Common myeloid progenitor, CD34-positive (primary cell): ENCODE data around the gene USP48.

Experiments
- CTCF ChIA-PET: fragments of 350-600 bp; sonication (Branson Sonifier 250); formaldehyde crosslinking; loops from one replicate; lab custom pipeline; 2021; ENCODE audit warnings: antibody characterized with exemption; lab: Charles Lee
- POLR2A ChIA-PET: fragments of 350-600 bp; sonication (Branson Sonifier 250); formaldehyde crosslinking; loops from one replicate; lab custom pipeline; 2021; ENCODE audit warnings: antibody characterized with exemption; lab: Charles Lee
- DNase-seq, 3 donors: peaks; one replicate each; pipeline versions ENCODE4 v3.0.0 to v3.0.0-alpha.2; 2013
- H3K27ac ChIP-seq, 2 experiments: 1 replicate in 1 of 2; 2 replicates in 1 of 2; pipeline ENCODE4 v1.7.0; 2013; ENCODE audit warnings: inconsistent platforms in 2 of 2, low read length in 2 of 2, mild to moderate bottlenecking in 2 of 2, low read depth in 1 of 2, moderate library complexity in 1 of 2; ENCODE audit not compliant: severe bottlenecking in 2 of 2, insufficient read depth in 1 of 2, poor library complexity in 1 of 2
- H3K27me3 ChIP-seq, 5 experiments: replicated peaks in 2 of 5; 1 replicate in 3 of 5; 2 replicates in 2 of 5; pipeline versions ENCODE4 v1.6.1 to v1.7.0; 2013; ENCODE audit warnings: low read length in 4 of 5, mild to moderate bottlenecking in 2 of 5, moderate library complexity in 2 of 5, inconsistent platforms in 1 of 5; ENCODE audit not compliant: insufficient read depth in 5 of 5, control insufficient read depth in 4 of 5
- H3K36me3 ChIP-seq, 4 experiments: 1 replicate in 2 of 4; 2 replicates in 2 of 4; pipeline versions ENCODE4 v1.6.1 to v1.7.0; 2013; ENCODE audit warnings: low read length in 3 of 4, control low read depth in 1 of 4, mild to moderate bottlenecking in 1 of 4; ENCODE audit not compliant: control insufficient read depth in 4 of 4, insufficient read depth in 4 of 4
- H3K4me1 ChIP-seq, 4 experiments: 1 replicate in 3 of 4; 2 replicates in 1 of 4; pipeline versions ENCODE4 v1.6.1 to v1.7.1; 2013; ENCODE audit warnings: low read length in 3 of 4, mild to moderate bottlenecking in 3 of 4, control low read depth in 1 of 4, inconsistent platforms in 1 of 4, moderate library complexity in 1 of 4; ENCODE audit not compliant: control insufficient read depth in 4 of 4, insufficient read depth in 4 of 4; ENCODE audit errors: control extremely low read depth in 1 of 4
- H3K4me3 ChIP-seq, 7 experiments: 1 replicate in 4 of 7; 2 replicates in 3 of 7; pipeline versions ENCODE4 v1.5.1 to v1.7.0; 2013; ENCODE audit warnings: mild to moderate bottlenecking in 7 of 7, low read length in 6 of 7, moderate library complexity in 6 of 7, inconsistent platforms in 2 of 7, low read depth in 2 of 7, control low read depth in 1 of 7; ENCODE audit not compliant: insufficient read depth in 4 of 7, control insufficient read depth in 1 of 7; ENCODE audit errors: extremely low read depth in 1 of 7
- H3K9me3 ChIP-seq, 5 experiments: 1 replicate in 4 of 5; 2 replicates in 1 of 5; pipeline versions ENCODE4 v1.6.1 to v1.7.1; 2013; ENCODE audit warnings: low read length in 4 of 5, mild to moderate bottlenecking in 2 of 5, inconsistent platforms in 1 of 5, low read depth in 1 of 5, moderate library complexity in 1 of 5; ENCODE audit not compliant: control insufficient read depth in 4 of 5, insufficient read depth in 2 of 5; ENCODE audit errors: control extremely low read depth in 1 of 5
- WGBS: methylation state at CpG from one replicate; pipeline ENCODE4 v1.1.5; 2013; ENCODE audit not compliant: insufficient coverage; 5-methylcytosine and 5-hydroxymethylcytosine counted together

Gene USP48

DNA sequence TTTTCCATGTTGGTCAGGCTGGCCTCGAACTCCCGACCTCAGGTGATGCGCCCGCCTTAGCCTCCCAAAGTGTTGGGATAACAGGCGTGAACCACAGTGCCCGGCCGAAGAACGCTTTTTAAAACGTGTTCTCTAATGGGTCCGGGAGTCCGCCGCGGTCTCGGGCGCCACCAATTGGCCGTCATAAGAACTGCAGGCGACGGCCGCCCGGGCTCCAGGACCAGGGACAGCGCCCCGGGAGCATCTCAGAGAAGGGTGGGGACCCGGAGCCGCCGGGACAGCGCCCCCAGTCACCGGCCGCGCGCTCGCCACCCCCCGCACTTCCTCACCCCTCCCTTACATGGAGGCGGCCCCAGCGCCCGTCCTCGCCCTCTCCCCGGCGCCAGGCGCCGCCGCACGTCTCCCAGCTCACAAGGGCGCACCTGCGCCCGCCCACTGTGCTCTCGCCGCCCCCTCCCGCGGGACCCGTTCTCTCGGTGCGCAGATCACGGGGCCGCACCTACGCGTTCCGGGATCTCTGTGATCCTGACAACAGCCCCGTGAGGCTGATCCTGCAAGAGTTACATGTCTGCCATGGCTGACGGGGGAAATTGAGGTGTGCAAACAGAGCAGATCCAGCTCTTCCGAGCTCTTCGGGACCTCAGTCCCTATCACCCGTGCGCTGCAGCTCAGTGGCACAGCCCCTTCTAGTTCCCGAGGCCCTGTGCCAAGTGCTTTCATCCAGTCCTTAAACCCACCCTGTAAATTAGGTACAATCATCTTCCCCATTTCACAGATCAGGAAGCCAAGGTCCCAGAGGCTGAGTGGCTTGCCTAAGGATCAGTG lies 123.6 kb downstream of the USP48 start:
- H3K27me3 ChIP-seq = peaks cover 0 to 15% (median 9%) of the 10 kb centered on the region in 5 experiments
- ChIA-PET CTCF (interaction anchor here (1.0 to 3.2 kb wide), 7 partner anchors 9 to 289 kb away, joined by 3 to 16 read pairs (median 4); no protein-coding TSS in a partner anchor), POLR2A (interaction anchor here (0.6 to 0.7 kb wide), 2 partner anchors 73 to 124 kb away, joined by 3 to 4 read pairs; partner anchors contain the start of gene USP48)
- no peak overlapping the region for H3K27ac ChIP-seq
- peak; percentile 74 to 90 (median 85) for DNase-seq
- H3K4me3 ChIP-seq = peak overlapping the region in 4 of 7 experiments; percentile 19 to 45 (median 42)
- H3K9me3 ChIP-seq = no peaks in the 10 kb centered on the region
- WGBS = under 1% methylated on average over 39 of the region's 64 CpGs
- H3K36me3 ChIP-seq = no peaks in the 10 kb centered on the region
- peaks cover 0 to 13% (median 11%) of the 10 kb centered on the region in 4 experiments for H3K4me1 ChIP-seq

DNA sequence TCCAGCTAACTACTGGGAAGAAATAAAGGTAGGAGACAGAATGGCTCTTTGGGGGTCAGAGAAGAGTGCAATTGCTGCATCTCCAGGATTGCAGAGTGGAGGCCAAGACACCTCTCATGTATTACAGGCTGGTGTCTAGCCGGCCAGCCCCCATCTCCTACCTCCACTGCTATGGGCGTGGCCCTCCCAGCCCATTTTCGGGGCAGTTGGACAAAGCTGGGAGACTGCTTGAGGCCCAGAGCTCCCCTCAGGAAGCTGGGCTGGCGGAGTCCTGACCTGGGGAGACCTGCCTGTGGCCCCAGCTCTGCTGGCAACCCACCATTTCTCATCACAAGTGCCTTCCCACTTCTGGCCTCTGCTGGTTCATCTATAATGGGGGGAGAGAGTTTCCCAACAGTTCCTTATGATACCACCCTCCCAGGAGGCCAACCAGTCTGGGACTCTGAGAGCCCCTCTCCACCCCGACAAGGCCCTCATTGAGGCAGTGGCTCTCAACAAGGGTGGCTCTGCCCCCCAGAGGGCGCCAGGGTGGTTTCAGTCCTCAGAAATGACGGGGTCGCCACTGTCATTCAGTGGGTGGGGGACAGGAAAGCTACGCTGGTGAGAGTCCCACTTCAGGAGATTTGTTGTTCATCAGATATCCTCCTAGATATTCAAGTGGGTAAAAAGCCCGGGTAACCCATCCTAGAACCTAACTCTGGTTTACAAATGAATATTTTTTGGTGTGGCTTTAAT lies 125.3 kb downstream of the USP48 start:
- H3K27ac ChIP-seq = no peak overlapping the region
- WGBS = 63% methylated on average over 9 of the region's 10 CpGs
- H3K4me3 ChIP-seq = no peak overlapping the region
- no peak for DNase-seq
- peaks cover 3 to 27% (median 16%) of the 10 kb centered on the region in 5 experiments for H3K27me3 ChIP-seq
- H3K4me1 ChIP-seq = peaks cover 0 to 5% (median 4%) of the 10 kb centered on the region in 4 experiments
- H3K36me3 ChIP-seq = no peaks in the 10 kb centered on the region
- H3K9me3 ChIP-seq = no peaks in the 10 kb centered on the region
- CTCF ChIA-PET = interaction anchor here (0.8 to 3.2 kb wide), 10 partner anchors 11 to 366 kb away, joined by 3 to 16 read pairs (median 3); no protein-coding TSS in a partner anchor
- POLR2A ChIA-PET = no interaction called here

GRCh38 chr1:21655748-21656147 lies 127.2 kb downstream of the USP48 start:
- Histone ChIP-seq H3K36me3 (no peaks in the 10 kb centered on the region), H3K27me3 (peaks cover 3 to 43% (median 29%) of the 10 kb centered on the region in 5 experiments), H3K27ac (no peak overlapping the region), H3K4me3 (no peak overlapping the region), H3K4me1 (peaks cover 0 to 13% (median 11%) of the 10 kb centered on the region in 4 experiments), H3K9me3 (no peaks in the 10 kb centered on the region)
- CTCF ChIA-PET = interaction anchor here (1.9 kb wide), 1 partner anchor 144 kb away, joined by 4 read pairs; no protein-coding TSS in a partner anchor
- 50% methylated on average over 3 of the region's 4 CpGs for WGBS
- no peak for DNase-seq
- POLR2A ChIA-PET = no interaction called here

- Histone ChIP-seq H3K9me3 (no peaks in the 10 kb centered on the region), H3K27me3 (peaks cover 3 to 44% (median 30%) of the 10 kb centered on the region in 5 experiments), H3K4me3 (no peak overlapping the region), H3K27ac (no peak overlapping the region), H3K36me3 (no peaks in the 10 kb centered on the region), H3K4me1 (peaks cover 0 to 13% (median 11%) of the 10 kb centered on the region in 4 experiments)
- ChIA-PET CTCF (interaction anchor here (1.9 kb wide), 1 partner anchor 144 kb away, joined by 4 read pairs; no protein-coding TSS in a partner anchor), POLR2A (no interaction called here)
- 88% methylated on average over 3 of the region's 4 CpGs for WGBS
- no peak for DNase-seq
These were observed 127.7 kb downstream of the USP48 start for GRCh38 chr1:21655259-21655658.

GRCh38 chr1:21654209-21654608 lies 128.7 kb downstream of the USP48 start:
- H3K36me3 ChIP-seq = no peaks in the 10 kb centered on the region
- 93% methylated on average over 6 of the region's 6 CpGs for WGBS
- no peak overlapping the region for H3K4me3 ChIP-seq
- no peak overlapping the region for H3K27ac ChIP-seq
- POLR2A ChIA-PET = no interaction called here
- DNase-seq = no peak
- H3K4me1 ChIP-seq = peaks cover 0 to 9% (median 7%) of the 10 kb centered on the region in 4 experiments
- H3K9me3 ChIP-seq = no peaks in the 10 kb centered on the region
- CTCF ChIA-PET = no interaction called here
- peaks cover 3 to 46% (median 26%) of the 10 kb centered on the region in 5 experiments for H3K27me3 ChIP-seq

DNA sequence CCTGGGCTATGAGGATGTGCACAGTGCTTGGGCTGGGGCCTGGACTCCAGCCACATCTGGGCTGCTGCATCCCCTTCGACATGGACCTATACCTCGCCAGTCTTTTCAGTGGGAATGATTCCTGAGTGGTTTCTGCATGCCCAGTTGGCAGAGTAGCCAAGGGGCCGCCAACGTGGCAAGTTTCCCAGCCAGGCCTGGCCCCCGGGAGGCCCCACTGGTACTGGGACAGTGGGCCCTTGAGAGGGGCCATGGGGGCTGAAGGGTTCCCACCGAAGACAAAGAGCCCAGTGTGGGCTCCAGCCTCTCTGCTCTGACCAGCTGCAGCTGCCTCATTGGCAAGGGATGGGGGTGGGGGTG lies 129.2 kb downstream of the USP48 start:
- DNase-seq = no peak
- CTCF ChIA-PET = no interaction called here
- H3K27me3 ChIP-seq = peaks cover 3 to 51% (median 26%) of the 10 kb centered on the region in 5 experiments

More for the DNA sequence above, 129.2 kb downstream of the USP48 start:
- Histone ChIP-seq H3K4me1 (peaks cover 0 to 11% (median 9%) of the 10 kb centered on the region in 4 experiments), H3K4me3 (no peak overlapping the region), H3K9me3 (no peaks in the 10 kb centered on the region), H3K27ac (no peak overlapping the region), H3K36me3 (no peaks in the 10 kb centered on the region)
- WGBS = 87% methylated on average over 4 of the region's 6 CpGs
- POLR2A ChIA-PET = no interaction called here
